ENCODE data around the gene CACNA1I.

- TF ChIP-seq EZH2phosphoT487 (IDR thresholded peaks at IDR 0.05; ENCODE audit: unreplicated experiment) (no peak), CTCF (conservative IDR thresholded peaks at IDR 0.05; ENCODE audit: low read depth in 2 of 2) (no peak), CREB1 (CRISPR knock-in tag; IDR thresholded peaks at IDR 0.05; ENCODE audit: low read depth) (peak; percentile 57), EZH2 (IDR thresholded peaks at IDR 0.05; ENCODE audit: low read depth, unreplicated experiment) (no peak), JUNB (IDR thresholded peaks at IDR 0.05; ENCODE audit: unreplicated experiment) (peak; percentile 7), POLR2AphosphoS5 (IDR thresholded peaks at IDR 0.05; ENCODE audit: low read depth) (peak; percentile 92), STAT1 (IDR thresholded peaks at IDR 0.05; ENCODE audit: unreplicated experiment) (no peak), NANOG (IDR thresholded peaks at IDR 0.05; ENCODE audit: borderline replicate concordance) (no peak), ZNF114 (CRISPR knock-in tag; IDR thresholded peaks at IDR 0.05) (no peak), ZNF462 (CRISPR knock-in tag; IDR thresholded peaks at IDR 0.05) (no peak), ZNF331 (CRISPR knock-in tag; IDR thresholded peaks at IDR 0.05; ENCODE audit: low read depth) (no peak)
- TF ChIP-seq, protein P1, sequence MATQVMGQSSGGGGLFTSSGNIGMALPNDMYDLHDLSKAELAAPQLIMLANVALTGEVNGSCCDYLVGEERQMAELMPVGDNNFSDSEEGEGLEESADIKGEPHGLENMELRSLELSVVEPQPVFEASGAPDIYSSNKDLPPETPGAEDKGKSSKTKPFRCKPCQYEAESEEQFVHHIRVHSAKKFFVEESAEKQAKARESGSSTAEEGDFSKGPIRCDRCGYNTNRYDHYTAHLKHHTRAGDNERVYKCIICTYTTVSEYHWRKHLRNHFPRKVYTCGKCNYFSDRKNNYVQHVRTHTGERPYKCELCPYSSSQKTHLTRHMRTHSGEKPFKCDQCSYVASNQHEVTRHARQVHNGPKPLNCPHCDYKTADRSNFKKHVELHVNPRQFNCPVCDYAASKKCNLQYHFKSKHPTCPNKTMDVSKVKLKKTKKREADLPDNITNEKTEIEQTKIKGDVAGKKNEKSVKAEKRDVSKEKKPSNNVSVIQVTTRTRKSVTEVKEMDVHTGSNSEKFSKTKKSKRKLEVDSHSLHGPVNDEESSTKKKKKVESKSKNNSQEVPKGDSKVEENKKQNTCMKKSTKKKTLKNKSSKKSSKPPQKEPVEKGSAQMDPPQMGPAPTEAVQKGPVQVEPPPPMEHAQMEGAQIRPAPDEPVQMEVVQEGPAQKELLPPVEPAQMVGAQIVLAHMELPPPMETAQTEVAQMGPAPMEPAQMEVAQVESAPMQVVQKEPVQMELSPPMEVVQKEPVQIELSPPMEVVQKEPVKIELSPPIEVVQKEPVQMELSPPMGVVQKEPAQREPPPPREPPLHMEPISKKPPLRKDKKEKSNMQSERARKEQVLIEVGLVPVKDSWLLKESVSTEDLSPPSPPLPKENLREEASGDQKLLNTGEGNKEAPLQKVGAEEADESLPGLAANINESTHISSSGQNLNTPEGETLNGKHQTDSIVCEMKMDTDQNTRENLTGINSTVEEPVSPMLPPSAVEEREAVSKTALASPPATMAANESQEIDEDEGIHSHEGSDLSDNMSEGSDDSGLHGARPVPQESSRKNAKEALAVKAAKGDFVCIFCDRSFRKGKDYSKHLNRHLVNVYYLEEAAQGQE (IDR thresholded peaks at IDR 0.05; ENCODE audit: unreplicated experiment) = no peak
- TF ChIP-seq, protein P2, sequence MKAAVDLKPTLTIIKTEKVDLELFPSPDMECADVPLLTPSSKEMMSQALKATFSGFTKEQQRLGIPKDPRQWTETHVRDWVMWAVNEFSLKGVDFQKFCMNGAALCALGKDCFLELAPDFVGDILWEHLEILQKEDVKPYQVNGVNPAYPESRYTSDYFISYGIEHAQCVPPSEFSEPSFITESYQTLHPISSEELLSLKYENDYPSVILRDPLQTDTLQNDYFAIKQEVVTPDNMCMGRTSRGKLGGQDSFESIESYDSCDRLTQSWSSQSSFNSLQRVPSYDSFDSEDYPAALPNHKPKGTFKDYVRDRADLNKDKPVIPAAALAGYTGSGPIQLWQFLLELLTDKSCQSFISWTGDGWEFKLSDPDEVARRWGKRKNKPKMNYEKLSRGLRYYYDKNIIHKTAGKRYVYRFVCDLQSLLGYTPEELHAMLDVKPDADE (IDR thresholded peaks at IDR 0.05) = peak; percentile 80
These were observed 38.1 kb upstream of the CACNA1I start, which contains the start of gene RPS19BP1 for GRCh38 chr22:39532215-39533073.

Measured in GM23338 (cell line).